Sigmoid colon (tissue), 7 donors: Measurements from ENCODE around the gene LHX3. TPM values are rescaled to one million over a fixed set of nuclear protein-coding genes. Genes with fewer than 3 reads are reported as not detected.

Experiments
- DNase-seq: peaks from one replicate; pipeline ENCODE4 v3.0.0-alpha.2; 2019
- H3K27ac ChIP-seq, 4 donors: fragments of 200-600 bp; sonication (generic); one replicate each; pipeline ENCODE4 v1.5.1; 2016 to 2019; ENCODE audit warnings: mild to moderate bottlenecking in 1 of 4
- H3K27me3 ChIP-seq, 3 donors: fragments of 200-600 bp; sonication (generic); one replicate each; pipeline ENCODE4 v1.5.1; 2019; ENCODE audit warnings: mild to moderate bottlenecking in 1 of 3
- H3K36me3 ChIP-seq, 4 donors: fragments of 200-600 bp; sonication (generic); one replicate each; pipeline ENCODE4 v1.5.1; 2016 to 2019
- H3K4me1 ChIP-seq, 4 donors: fragments of 200-600 bp; sonication (generic); one replicate each; pipeline ENCODE4 v1.5.1; 2017 to 2019
- H3K4me3 ChIP-seq, 4 donors: fragments of 200-600 bp; sonication (generic); one replicate each; pipeline ENCODE4 v1.5.1; 2017 to 2019; ENCODE audit warnings: mild to moderate bottlenecking in 2 of 4, moderate library complexity in 1 of 4
- H3K9me3 ChIP-seq, 4 donors: fragments of 200-600 bp in 3 of 4; sonication (generic) in 3 of 4; one replicate each; pipeline versions ENCODE4 v1.5.1 to v1.6.1; 2013 to 2019
- CTCF ChIP-seq, 4 experiments: fragments of 450-650 bp in 3 of 4; fragments of 200-600 bp in 1 of 4; IDR thresholded peaks; one replicate each; pipeline ENCODE4 v1.5.1; 2016 to 2019; ENCODE audit warnings: antibody characterized with exemption in 4 of 4, mild to moderate bottlenecking in 3 of 4, moderate library complexity in 2 of 4
- EP300 ChIP-seq, 4 donors: sonication (generic); formaldehyde crosslinking; IDR thresholded peaks; one replicate each; pipeline ENCODE4 v1.6.1; 2017; ENCODE audit warnings: antibody characterized with exemption in 4 of 4
- POLR2A ChIP-seq, 2 donors: fragments of 450-650 bp; IDR thresholded peaks; one replicate each; pipeline ENCODE4 v1.6.1; 2016; ENCODE audit warnings: antibody characterized with exemption in 2 of 2, mild to moderate bottlenecking in 2 of 2, moderate library complexity in 2 of 2
- POLR2AphosphoS5 ChIP-seq, 4 donors: sonication (generic); formaldehyde crosslinking; IDR thresholded peaks; one replicate each; pipeline ENCODE4 v1.6.1; 2017; ENCODE audit warnings: antibody characterized with exemption in 4 of 4
- WGBS, 2 donors: extraction: QIAGEN DNeasy Blood & Tissue Kit; methylation state at CpG; one replicate each; pipeline ENCODE4 v1.1.7; 2013; 5-methylcytosine and 5-hydroxymethylcytosine counted together
- intact Hi-C: fragments of 100-400 bp; cut with DNase I; formaldehyde crosslinking; loops from one replicate; pipeline ENCODE4 v1.15.1; 2023
- polyA plus RNA-seq, 3 donors: library from polyadenylated mRNA; stranded (reverse); fragments of 200-250 nt; gene quantifications; one replicate each; pipeline ENCODE4 v1.2.3, GENCODE V29; 2013
- total RNA-seq, 4 donors: library from RNA; depleted of rRNA; stranded (reverse); fragments of >200 nt; gene quantifications; one replicate each; pipeline ENCODE4 v1.1.0, GENCODE V29; 2016
- donor health status: healthy with polysubstance abuse.
- donor health status: Bipolar disorder and iron deficiency.
- donor health status: healthy.

Gene LHX3
- total and polyA plus RNA-seq, 7 donors, result not detected

GRCh38 chr9:136187197-136187596, 17.7 kb downstream of the LHX3 start:
- H3K36me3 ChIP-seq, result no peaks in the 10 kb centered on the region
- intact Hi-C loops, result no loop called here
- TF ChIP-seq POLR2A (IDR thresholded peaks at IDR 0.05) (no peak), EP300 (IDR thresholded peaks at IDR 0.05) (no peak), POLR2AphosphoS5 (IDR thresholded peaks at IDR 0.05) (no peak), CTCF (IDR thresholded peaks at IDR 0.05) (no peak)
- 92% methylated on average over 18 of the region's 18 CpGs for WGBS, 2 donors
- DNase-seq, result no peak
- H3K27me3 ChIP-seq, result peaks cover 4 to 73% (median 60%) of the 10 kb centered on the region in 3 donors
- no peak overlapping the region for H3K4me3 ChIP-seq
- no peaks in the 10 kb centered on the region for H3K4me1 ChIP-seq
- H3K27ac ChIP-seq, result no peak overlapping the region
- H3K9me3 ChIP-seq, result no peaks in the 10 kb centered on the region

GRCh38 chr9:136186386-136186785, 18.5 kb downstream of the LHX3 start:
- DNase-seq, result no peak
- H3K36me3 ChIP-seq, result no peaks in the 10 kb centered on the region
- H3K4me1 ChIP-seq, result no peaks in the 10 kb centered on the region
- no peak overlapping the region for H3K27ac ChIP-seq
- H3K27me3 ChIP-seq, result peaks cover 3 to 65% (median 52%) of the 10 kb centered on the region in 3 donors
- TF ChIP-seq POLR2A (IDR thresholded peaks at IDR 0.05), result no peak
- TF ChIP-seq CTCF (IDR thresholded peaks at IDR 0.05), result no peak
- TF ChIP-seq POLR2AphosphoS5 (IDR thresholded peaks at IDR 0.05), result no peak
- TF ChIP-seq EP300 (IDR thresholded peaks at IDR 0.05), result no peak
- WGBS, 2 donors, result 57 to 72% methylated on average over 14 of the region's 14 CpGs
- H3K4me3 ChIP-seq, result no peak overlapping the region
- H3K9me3 ChIP-seq, result no peaks in the 10 kb centered on the region
- intact Hi-C loops, result no loop called here

- no peak for TF ChIP-seq POLR2A (IDR thresholded peaks at IDR 0.05)
- TF ChIP-seq POLR2AphosphoS5 (IDR thresholded peaks at IDR 0.05), result no peak
- TF ChIP-seq EP300 (IDR thresholded peaks at IDR 0.05), result no peak
- no peak for TF ChIP-seq CTCF (IDR thresholded peaks at IDR 0.05)
- Histone ChIP-seq H3K4me1 (no peaks in the 10 kb centered on the region), H3K36me3 (no peaks in the 10 kb centered on the region), H3K27me3 (peaks cover 3 to 59% (median 46%) of the 10 kb centered on the region in 3 donors), H3K4me3 (no peak overlapping the region), H3K27ac (no peak overlapping the region), H3K9me3 (no peaks in the 10 kb centered on the region)
- WGBS, 2 donors, result 54 to 71% methylated on average over 32 of the region's 32 CpGs
- intact Hi-C loops, result no loop called here
- no peak for DNase-seq
These were observed 19.1 kb downstream of the LHX3 start for GRCh38 chr9:136185596-136186366.

GRCh38 chr9:136185066-136185465, 19.9 kb downstream of the LHX3 start:
- Histone ChIP-seq H3K27ac (no peak overlapping the region), H3K4me1 (no peaks in the 10 kb centered on the region), H3K4me3 (no peak overlapping the region), H3K9me3 (no peaks in the 10 kb centered on the region), H3K27me3 (peaks cover 0 to 57% (median 39%) of the 10 kb centered on the region in 3 donors), H3K36me3 (no peaks in the 10 kb centered on the region)
- no peak for TF ChIP-seq EP300 (IDR thresholded peaks at IDR 0.05)
- TF ChIP-seq CTCF (IDR thresholded peaks at IDR 0.05), result no peak
- no peak for TF ChIP-seq POLR2A (IDR thresholded peaks at IDR 0.05)
- TF ChIP-seq POLR2AphosphoS5 (IDR thresholded peaks at IDR 0.05), result no peak
- intact Hi-C loops, result no loop called here
- no peak for DNase-seq
- WGBS, 2 donors, result 56 to 57% methylated on average over 19 of the region's 19 CpGs
